SK-N-SH (cell line): ENCODE measurements around the gene RIMS3. TPM values are rescaled to one million over a fixed set of nuclear protein-coding genes. Genes with fewer than 3 reads are reported as not detected.

Experiments used
- CTCF ChIA-PET: fragments of 300-600, 350-600 bp; formaldehyde crosslinking; extraction: SDS; loops from one replicate; lab custom pipeline; 2021; lab: Yijun Ruan, JAX
- POLR2A ChIA-PET: fragments of 350-600 bp; sonication (Branson Sonifier 250); formaldehyde crosslinking; extraction: SDS; loops from one replicate; lab custom pipeline; 2020; ENCODE audit warnings: antibody characterized with exemption, inconsistent platforms; lab: Yijun Ruan, JAX
- DNase-seq: peaks from one replicate; pipeline ENCODE4 v3.0.0; 2012
- H2AFZ ChIP-seq: fragments of 200-600 bp; sonication (generic); 2 replicates; pipeline ENCODE4 v1.8.1; 2016; ENCODE audit warnings: antibody characterized with exemption, mild to moderate bottlenecking, low read depth
- H3F3A ChIP-seq: fragments of 200-600 bp; sonication (generic); replicated peaks from 2 replicates; pipeline ENCODE3; 2016; ENCODE audit warnings: antibody characterized with exemption, mild to moderate bottlenecking; ENCODE audit not compliant: insufficient read depth
- H3K27ac ChIP-seq, 2 experiments: fragments of 200-500 bp in 1 of 2; fragments of 200-600 bp in 1 of 2; sonication (Bioruptor generic) in 1 of 2; sonication (generic), shearing (Covaris generic) in 1 of 2; 2 replicates each; pipeline versions ENCODE4 v1.5.1 to v1.6.1; 2014 to 2016; ENCODE audit warnings: low read depth in 2 of 2, inconsistent platforms in 1 of 2, low read length in 1 of 2, mild to moderate bottlenecking in 1 of 2, mixed read lengths in 1 of 2
- H3K27me3 ChIP-seq: fragments of 200-600 bp; sonication (generic), shearing (Covaris generic); 2 replicates; pipeline ENCODE4 v1.6.1; 2016; ENCODE audit warnings: mixed run types; ENCODE audit not compliant: insufficient read depth
- H3K36me3 ChIP-seq, 2 experiments: fragments of 200-500 bp in 1 of 2; fragments of 200-600 bp in 1 of 2; sonication (Bioruptor generic) in 1 of 2; sonication (generic) in 1 of 2; replicated peaks in 1 of 2; 2 replicates each; pipeline versions ENCODE3 to v1.5.1; 2014 to 2016; ENCODE audit warnings: low read length in 1 of 2, mild to moderate bottlenecking in 1 of 2; ENCODE audit not compliant: insufficient read depth in 2 of 2, control insufficient read depth in 1 of 2
- H3K4me1 ChIP-seq, 2 experiments: fragments of 200-500 bp in 1 of 2; fragments of 200-600 bp in 1 of 2; sonication (Bioruptor generic) in 1 of 2; sonication (generic), shearing (Covaris generic) in 1 of 2; 2 replicates each; pipeline versions ENCODE4 v1.5.1 to v1.6.1; 2014 to 2016; ENCODE audit warnings: low read depth in 1 of 2, low read length in 1 of 2, mixed run types in 1 of 2; ENCODE audit not compliant: insufficient read depth in 2 of 2, control insufficient read depth in 1 of 2
- H3K4me2 ChIP-seq: fragments of 200-600 bp; sonication (generic), shearing (Covaris generic); 2 replicates; pipeline ENCODE4 v1.6.1; 2017; ENCODE audit warnings: mixed run types
- H3K4me3 ChIP-seq, 2 experiments: fragments of 200-500 bp in 1 of 2; fragments of 200-600 bp in 1 of 2; sonication (Bioruptor generic) in 1 of 2; sonication (generic), shearing (Covaris generic) in 1 of 2; 2 replicates each; pipeline versions ENCODE4 v1.5.1 to v1.8.1; 2014 to 2016; ENCODE audit warnings: low read depth in 2 of 2, inconsistent platforms in 1 of 2, low read length in 1 of 2, mild to moderate bottlenecking in 1 of 2, mixed read lengths in 1 of 2, moderate library complexity in 1 of 2
- H3K79me2 ChIP-seq: fragments of 200-600 bp; sonication (generic); 2 replicates; pipeline ENCODE4 v1.8.1; 2017; ENCODE audit warnings: mild to moderate bottlenecking; ENCODE audit not compliant: insufficient read depth
- H3K9ac ChIP-seq: fragments of 200-600 bp; sonication (generic); 2 replicates; pipeline ENCODE4 v1.6.1; 2017; ENCODE audit warnings: mixed run types
- H3K9me2 ChIP-seq: fragments of 200-600 bp; sonication (generic); 2 replicates; pipeline ENCODE4 v1.6.1; 2017; ENCODE audit warnings: mixed run types
- H3K9me3 ChIP-seq: fragments of 200-600 bp; sonication (generic); 2 replicates; pipeline ENCODE4 v1.6.1; 2017; ENCODE audit warnings: mixed run types, mild to moderate bottlenecking, moderate library complexity
- H4K20me1 ChIP-seq: fragments of 200-600 bp; sonication (generic); 2 replicates; pipeline ENCODE4 v1.6.1; 2017; ENCODE audit warnings: mild to moderate bottlenecking, mixed run types; ENCODE audit not compliant: insufficient read depth
- CHD2 ChIP-seq: fragments of 150-350 bp; IDR thresholded peaks from 2 replicates; pipeline ENCODE4 v1.6.1; 2018; ENCODE audit warnings: low read length; ENCODE audit not compliant: partially characterized antibody
- CTCF ChIP-seq: fragments of 200-600 bp; sonication (generic); IDR thresholded peaks from 2 replicates; pipeline ENCODE4 v1.6.1; 2017; ENCODE audit warnings: antibody characterized with exemption, mild to moderate bottlenecking, moderate library complexity
- EZH2phosphoT487 ChIP-seq: fragments of 200-600 bp; sonication (generic); IDR thresholded peaks from 2 replicates; pipeline ENCODE4 v1.6.1; 2017; ENCODE audit warnings: low read depth, mixed run types, mild to moderate bottlenecking, antibody characterized with exemption, moderate library complexity, borderline replicate concordance
- FOSL2 ChIP-seq: IDR thresholded peaks from 2 replicates; pipeline ENCODE4 v1.4.0; 2012; ENCODE audit warnings: low read depth, mild to moderate bottlenecking, moderate library complexity, borderline replicate concordance
- GATA2 ChIP-seq: sonication (generic); formaldehyde crosslinking; IDR thresholded peaks from 2 replicates; pipeline ENCODE4 v1.5.0; 2020; ENCODE audit warnings: mild to moderate bottlenecking, missing genetic modification reagents
- NFIC ChIP-seq: IDR thresholded peaks from 2 replicates; pipeline ENCODE4 v1.4.0; 2012; ENCODE audit warnings: borderline replicate concordance
- NRF1 ChIP-seq: IDR thresholded peaks from 2 replicates; pipeline ENCODE4 v1.6.1; 2012; ENCODE audit warnings: low read depth, mild to moderate bottlenecking, low read length
- RAD21 ChIP-seq: IDR thresholded peaks from 2 replicates; pipeline ENCODE4 v1.6.1; 2012; ENCODE audit warnings: mild to moderate bottlenecking, low read length
- WGBS: methylation state at CpG from one replicate; pipeline ENCODE4 v1.1.6; 2017; ENCODE audit warnings: low lambda C conversion rate; 5-methylcytosine and 5-hydroxymethylcytosine counted together
- polyA plus RNA-seq, 3 experiments: library from polyadenylated mRNA; depleted of rRNA; stranded (reverse); fragments of >200 nt; gene quantifications; 2 replicates each; pipeline ENCODE4 v1.2.3, GENCODE V29; 2012
- TF ChIP-seq, protein P1 (sequence below): IDR thresholded peaks from 2 replicates; pipeline ENCODE4 v1.4.0; 2012; ENCODE audit warnings: low read depth, borderline replicate concordance
- TF ChIP-seq, protein P2 (sequence below): IDR thresholded peaks from 2 replicates; pipeline ENCODE4; 2012
- TF ChIP-seq, protein P3 (sequence below): IDR thresholded peaks from 2 replicates; pipeline ENCODE4 v1.6.1; 2012; ENCODE audit warnings: mild to moderate bottlenecking, low read depth, low read length, moderate library complexity

The RIMS3 gene
- polyA plus RNA-seq, 1 of the 3 experiments (the other 2 are of a cell fraction), result 1.9 TPM

- TF ChIP-seq CTCF (no peak), RAD21 (no peak), EZH2phosphoT487 (no peak), CHD2 (no peak)
- TF ChIP-seq, protein P1, sequence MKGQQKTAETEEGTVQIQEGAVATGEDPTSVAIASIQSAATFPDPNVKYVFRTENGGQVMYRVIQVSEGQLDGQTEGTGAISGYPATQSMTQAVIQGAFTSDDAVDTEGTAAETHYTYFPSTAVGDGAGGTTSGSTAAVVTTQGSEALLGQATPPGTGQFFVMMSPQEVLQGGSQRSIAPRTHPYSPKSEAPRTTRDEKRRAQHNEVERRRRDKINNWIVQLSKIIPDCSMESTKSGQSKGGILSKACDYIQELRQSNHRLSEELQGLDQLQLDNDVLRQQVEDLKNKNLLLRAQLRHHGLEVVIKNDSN, result no peak
- TF ChIP-seq, protein P2, sequence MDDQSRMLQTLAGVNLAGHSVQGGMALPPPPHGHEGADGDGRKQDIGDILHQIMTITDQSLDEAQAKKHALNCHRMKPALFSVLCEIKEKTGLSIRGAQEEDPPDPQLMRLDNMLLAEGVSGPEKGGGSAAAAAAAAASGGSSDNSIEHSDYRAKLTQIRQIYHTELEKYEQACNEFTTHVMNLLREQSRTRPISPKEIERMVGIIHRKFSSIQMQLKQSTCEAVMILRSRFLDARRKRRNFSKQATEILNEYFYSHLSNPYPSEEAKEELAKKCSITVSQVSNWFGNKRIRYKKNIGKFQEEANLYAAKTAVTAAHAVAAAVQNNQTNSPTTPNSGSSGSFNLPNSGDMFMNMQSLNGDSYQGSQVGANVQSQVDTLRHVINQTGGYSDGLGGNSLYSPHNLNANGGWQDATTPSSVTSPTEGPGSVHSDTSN, result no peak
- TF ChIP-seq, protein P3, sequence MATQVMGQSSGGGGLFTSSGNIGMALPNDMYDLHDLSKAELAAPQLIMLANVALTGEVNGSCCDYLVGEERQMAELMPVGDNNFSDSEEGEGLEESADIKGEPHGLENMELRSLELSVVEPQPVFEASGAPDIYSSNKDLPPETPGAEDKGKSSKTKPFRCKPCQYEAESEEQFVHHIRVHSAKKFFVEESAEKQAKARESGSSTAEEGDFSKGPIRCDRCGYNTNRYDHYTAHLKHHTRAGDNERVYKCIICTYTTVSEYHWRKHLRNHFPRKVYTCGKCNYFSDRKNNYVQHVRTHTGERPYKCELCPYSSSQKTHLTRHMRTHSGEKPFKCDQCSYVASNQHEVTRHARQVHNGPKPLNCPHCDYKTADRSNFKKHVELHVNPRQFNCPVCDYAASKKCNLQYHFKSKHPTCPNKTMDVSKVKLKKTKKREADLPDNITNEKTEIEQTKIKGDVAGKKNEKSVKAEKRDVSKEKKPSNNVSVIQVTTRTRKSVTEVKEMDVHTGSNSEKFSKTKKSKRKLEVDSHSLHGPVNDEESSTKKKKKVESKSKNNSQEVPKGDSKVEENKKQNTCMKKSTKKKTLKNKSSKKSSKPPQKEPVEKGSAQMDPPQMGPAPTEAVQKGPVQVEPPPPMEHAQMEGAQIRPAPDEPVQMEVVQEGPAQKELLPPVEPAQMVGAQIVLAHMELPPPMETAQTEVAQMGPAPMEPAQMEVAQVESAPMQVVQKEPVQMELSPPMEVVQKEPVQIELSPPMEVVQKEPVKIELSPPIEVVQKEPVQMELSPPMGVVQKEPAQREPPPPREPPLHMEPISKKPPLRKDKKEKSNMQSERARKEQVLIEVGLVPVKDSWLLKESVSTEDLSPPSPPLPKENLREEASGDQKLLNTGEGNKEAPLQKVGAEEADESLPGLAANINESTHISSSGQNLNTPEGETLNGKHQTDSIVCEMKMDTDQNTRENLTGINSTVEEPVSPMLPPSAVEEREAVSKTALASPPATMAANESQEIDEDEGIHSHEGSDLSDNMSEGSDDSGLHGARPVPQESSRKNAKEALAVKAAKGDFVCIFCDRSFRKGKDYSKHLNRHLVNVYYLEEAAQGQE, result no peak
- TF ChIP-seq, all 33 proteins: peak for 0
Observed at GRCh38 chr1:40710581-40711315, 45.3 kb upstream of the RIMS3 start (continued).

DNA sequence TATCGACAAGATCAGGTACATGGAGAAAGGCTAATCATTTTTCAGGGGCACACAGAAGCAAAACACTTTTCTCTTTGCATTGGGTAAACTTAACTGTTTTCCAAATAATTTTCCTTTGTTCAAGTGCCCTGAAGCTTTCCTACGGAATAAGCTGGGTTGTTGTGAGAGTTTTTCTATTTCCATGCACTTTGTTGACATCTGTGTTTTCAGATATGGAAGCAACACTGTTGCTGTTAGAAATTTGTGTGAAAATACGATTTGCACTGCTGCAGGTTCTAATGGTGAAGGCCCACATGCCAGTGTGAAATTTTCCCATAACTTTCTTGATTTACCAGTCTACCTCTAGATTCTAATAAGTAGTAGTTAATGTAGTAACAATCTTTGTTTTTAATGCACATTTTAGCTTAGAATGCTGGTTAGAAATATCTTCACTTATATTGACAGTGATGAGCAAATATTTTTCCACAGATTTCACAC, 44.4 kb upstream of the RIMS3 start:
- Histone ChIP-seq H3K79me2 (peaks cover 97% of the 10 kb centered on the region), H3K4me2 (peak overlapping the region; percentile 83), H3K4me3 (peak overlapping the region; percentile 72 to 87), H2AFZ (0 out of 2 replicates have a peak overlapping the region, but pooled peaks have one; percentile 72), H4K20me1 (no peaks in the 10 kb centered on the region), H3K36me3 (peaks cover 12 to 18% of the 10 kb centered on the region in 2 experiments), H3K9me3 (no peaks in the 10 kb centered on the region), H3K9me2 (no peaks in the 10 kb centered on the region), H3K9ac (peak overlapping the region; percentile 74), H3K27me3 (no peaks in the 10 kb centered on the region), H3F3A (peaks cover 24% of the 10 kb centered on the region)
- DNase-seq, result no peak
- no peak for TF ChIP-seq NRF1
- no peak for TF ChIP-seq NFIC
- TF ChIP-seq GATA2 (CRISPR knock-in tag), result no peak
- no peak for TF ChIP-seq FOSL2
- TF ChIP-seq, all 33 proteins: peak for 0
- Histone ChIP-seq H3K4me1 (peaks cover 20 to 24% of the 10 kb centered on the region in 2 experiments; a peak in 3 of 4 replicates), H3K27ac (peak overlapping the region; percentile 69 to 95)
- ChIA-PET POLR2A (interaction anchor here (3.1 kb wide), 1 partner anchor 18 kb away, joined by 10 read pairs; the partner anchor contains the start of gene NFYC), CTCF (interaction anchor here (0.7 to 1.5 kb wide), 3 partner anchors 10 to 140 kb away, joined by 3 read pairs; partner anchors contain the start of gene NFYC)
- 4% methylated on average over 3 of the region's 3 CpGs for WGBS
